Cardiac septum (tissue), 1 donor: ENCODE data around the gene CRP. TPM values are rescaled to one million over a fixed set of nuclear protein-coding genes. Genes with fewer than 3 reads are reported as not detected.
"Not testable (repeated sequence)": the region's sequence is repeated elsewhere in the genome, so short reads cannot be mapped to it uniquely, and the experiment has no call there.

ENCODE experiments used
- DNase-seq: peaks from one replicate; pipeline ENCODE4 v3.0.0-alpha.2; 2020; ENCODE audit warnings: low spot score
- intact Hi-C: fragments of 100-400 bp; cut with DNase I; formaldehyde crosslinking; loops from one replicate; pipeline ENCODE4 v1.14.0; 2022
- total RNA-seq: library from RNA; stranded (reverse); fragmentation: NEBNext Ultra II Directional; extraction: Animal tissue kit (Norgen Biotek cat#: 25700); gene quantifications from one replicate; pipeline ENCODE4 v1.2.1, GENCODE V29; 2021
- donor health status: DM: no; HTN: no; CAD: no.

Gene CRP
- total RNA-seq, 1 donor from 2014 or later = not detected

- no peak for DNase-seq
- intact Hi-C loops = no loop called here
Measured at GRCh38 chr1:159705251-159705903, 9.0 kb downstream of the CRP start.

- intact Hi-C loops = no loop called here
- DNase-seq = no peak
Measured at GRCh38 chr1:159704481-159704880, 9.9 kb downstream of the CRP start.

GRCh38 chr1:159700312-159700711 is 14.1 kb downstream of the CRP start:
- no peak for DNase-seq
- intact Hi-C loops = no loop called here

- intact Hi-C loops = no loop called here
- no peak for DNase-seq
Measured at GRCh38 chr1:159699653-159700052, 14.7 kb downstream of the CRP start.

- intact Hi-C loops = no loop called here
- no peak for DNase-seq
Measured at GRCh38 chr1:159699246-159699645, 15.1 kb downstream of the CRP start.

- intact Hi-C loops = no loop called here
- no peak for DNase-seq
Measured at GRCh38 chr1:159687511-159687910, 26.9 kb downstream of the CRP start.

GRCh38 chr1:159686599-159687299 is 27.6 kb downstream of the CRP start:
- intact Hi-C loops = no loop called here

GRCh38 chr1:159678939-159679338 is 35.5 kb downstream of the CRP start:
- intact Hi-C loops = no loop called here
- no peak for DNase-seq

More at GRCh38 chr1:159686599-159687299, 27.6 kb downstream of the CRP start:
- DNase-seq = no peak

GRCh38 chr1:159675046-159675445 is 39.3 kb downstream of the CRP start:
- no peak for DNase-seq
- intact Hi-C loops = no loop called here

- DNase-seq, intact Hi-C loops: not testable (repeated sequence)
Measured at GRCh38 chr1:159672390-159672789, 42.0 kb downstream of the CRP start.

GRCh38 chr1:159669338-159669737 is 45.1 kb downstream of the CRP start:
- intact Hi-C loops = no loop called here
- no peak for DNase-seq

GRCh38 chr1:159668739-159669138 is 45.6 kb downstream of the CRP start:
- no peak for DNase-seq
- intact Hi-C loops = no loop called here

- DNase-seq = no peak
- intact Hi-C loops = no loop called here
Measured at GRCh38 chr1:159664247-159664646, 50.1 kb downstream of the CRP start.

GRCh38 chr1:159663552-159663951 is 50.8 kb downstream of the CRP start:
- intact Hi-C loops = no loop called here
- no peak for DNase-seq

Other genes with a start within 250 kb of the CRP start
- gene OR10J5, start 178.6 kb downstream of the CRP start, total RNA-seq = not detected
- not detected for gene APCS, start 126.8 kb downstream of the CRP start, total RNA-seq
- 12.7 TPM for gene DUSP23, start 66.4 kb upstream of the CRP start, total RNA-seq
- 0.16 TPM for gene FCRL6, start 87.8 kb upstream of the CRP start, total RNA-seq
- 1.5 TPM for gene SLAMF8, start 112.3 kb upstream of the CRP start, total RNA-seq
- gene VSIG8, start 148.1 kb upstream of the CRP start, total RNA-seq = not detected
- gene CFAP45, start 185.6 kb upstream of the CRP start, total RNA-seq = 0.32 TPM
- 103 TPM for gene TAGLN2, start 210.9 kb upstream of the CRP start, total RNA-seq
- gene IGSF9, start 231.0 kb upstream of the CRP start, total RNA-seq = not detected
- not detected for gene SLAMF9, start 239.6 kb upstream of the CRP start, total RNA-seq